ENCODE results near the gene CD5L. TPM values are rescaled to one million over a fixed set of nuclear protein-coding genes. Genes with fewer than 3 reads are reported as not detected.

The CD5L gene
- total and polyA plus RNA-seq, 2 of the 8 experiments (the other 6 are each of a cell fraction or from before 2014, with no cell fraction given) = not detected

GRCh38 chr1:157829210-157829609, 12.4 kb downstream of the CD5L start:
- POLR2A ChIA-PET (ENCODE audit: partially characterized antibody) = no interaction called here
- Histone ChIP-seq H3K4me1 (replicated peaks in 1 of 4; ENCODE audit: control insufficient read depth in 3 of 4, insufficient read depth in 4 of 4, low read length in 3 of 4) (no peaks in the 10 kb centered on the region), H2AK5ac (ENCODE audit: low read depth, low read length) (no peak overlapping the region), H3K9ac (replicated peaks in 1 of 4; ENCODE audit: extremely low read depth in 1 of 4, low read depth in 3 of 4, low read length in 3 of 4) (no peak overlapping the region), H4K8ac (ENCODE audit: extremely low read depth, insufficient read depth, low read length) (no peak overlapping the region), H4K91ac (replicated peaks; ENCODE audit: insufficient read length, low read length) (no peak overlapping the region), H2BK15ac (ENCODE audit: low read length) (no peak overlapping the region), H4K5ac (ENCODE audit: insufficient read length, low read depth, low read length) (no peak overlapping the region), H3K36me3 (ENCODE audit: control insufficient read depth in 2 of 4, insufficient read depth in 4 of 4, low read length in 3 of 4) (no peaks in the 10 kb centered on the region), H3K4me2 (ENCODE audit: insufficient read depth in 1 of 2, low read depth in 2 of 2, low read length in 2 of 2) (no peak overlapping the region), H2BK120ac (replicated peaks; ENCODE audit: low read depth, low read length) (no peak overlapping the region), H3K27ac (ENCODE audit: low read depth, low read length) (no peak overlapping the region), H3K4me3 (ENCODE audit: extremely low read depth in 1 of 4, insufficient read depth in 2 of 4, low read depth in 3 of 4, low read length in 4 of 4) (no peak overlapping the region), H2BK12ac (ENCODE audit: low read depth, low read length) (no peak overlapping the region), H2AFZ (ENCODE audit: low read length) (no peak overlapping the region), H3K79me2 (ENCODE audit: control insufficient read depth in 1 of 2, insufficient read depth in 2 of 2, low read length in 2 of 2) (no peaks in the 10 kb centered on the region), H3K27me3 (replicated peaks in 1 of 4; ENCODE audit: control insufficient read depth in 3 of 4, extremely low read depth in 1 of 4, insufficient read depth in 3 of 4, low read length in 3 of 4) (no peaks in the 10 kb centered on the region), H3K23me2 (ENCODE audit: low read depth, low read length) (no peaks in the 10 kb centered on the region), H3K4ac (replicated peaks; ENCODE audit: insufficient read length, low read depth, low read length) (no peak overlapping the region), H4K20me1 (replicated peaks in 1 of 2; ENCODE audit: control insufficient read depth in 1 of 2, insufficient read depth in 2 of 2, low read length in 2 of 2) (no peaks in the 10 kb centered on the region), H2BK5ac (ENCODE audit: low read depth, low read length) (no peak overlapping the region), H2BK20ac (ENCODE audit: low read length) (no peak overlapping the region), H3K9me3 (ENCODE audit: insufficient read depth in 2 of 2, low read depth in 1 of 2, low read length in 1 of 2) (no peaks in the 10 kb centered on the region), H3K23ac (ENCODE audit: insufficient read length) (no peak overlapping the region), H3K79me1 (ENCODE audit: low read depth, low read length) (no peaks in the 10 kb centered on the region), H3K18ac (ENCODE audit: extremely low read depth, low read length) (no peak overlapping the region), H3K14ac (ENCODE audit: insufficient read length) (no peak overlapping the region), H3K56ac (replicated peaks; ENCODE audit: insufficient read length, low read depth, low read length) (no peak overlapping the region)
- TF ChIP-seq NANOG (IDR thresholded peaks at IDR 0.05; ENCODE audit: insufficient read depth, low read depth, low read length, poor library complexity, severe bottlenecking) (no peak), CTBP2 (IDR thresholded peaks at IDR 0.05; ENCODE audit: borderline replicate concordance, insufficient read depth, insufficient read length, low read length) (no peak), RXRA (IDR thresholded peaks at IDR 0.05; ENCODE audit: insufficient read depth, low read depth, low read length) (no peak), EGR1 (IDR thresholded peaks at IDR 0.05; ENCODE audit: borderline replicate concordance, low read depth, low read length) (no peak), KDM1A (IDR thresholded peaks at IDR 0.05; ENCODE audit: borderline replicate concordance, low read length) (no peak), JUN (IDR thresholded peaks at IDR 0.05; ENCODE audit: low read depth, low read length) (no peak), SP4 (IDR thresholded peaks at IDR 0.05; ENCODE audit: low read length) (no peak), CBX5 (IDR thresholded peaks at IDR 0.05; ENCODE audit: low read depth, low read length) (no peak)
- FAIRE-seq (no peak), DNase-seq (ENCODE audit: low read depth in 1 of 2, low spot score in 2 of 2) (no peak)
- CTCF ChIA-PET (ENCODE audit: partially characterized antibody) = interaction anchor here (0.8 to 2.3 kb wide), 4 partner anchors 22 to 60 kb away, joined by 3 to 8 read pairs (median 4); no protein-coding TSS in a partner anchor
